ENCODE measurements around the gene TOMM7.
"Not testable (repeated sequence)": the region's sequence is repeated elsewhere in the genome, so short reads cannot be mapped to it uniquely, and the experiment has no call there.

The TOMM7 gene

DNA sequence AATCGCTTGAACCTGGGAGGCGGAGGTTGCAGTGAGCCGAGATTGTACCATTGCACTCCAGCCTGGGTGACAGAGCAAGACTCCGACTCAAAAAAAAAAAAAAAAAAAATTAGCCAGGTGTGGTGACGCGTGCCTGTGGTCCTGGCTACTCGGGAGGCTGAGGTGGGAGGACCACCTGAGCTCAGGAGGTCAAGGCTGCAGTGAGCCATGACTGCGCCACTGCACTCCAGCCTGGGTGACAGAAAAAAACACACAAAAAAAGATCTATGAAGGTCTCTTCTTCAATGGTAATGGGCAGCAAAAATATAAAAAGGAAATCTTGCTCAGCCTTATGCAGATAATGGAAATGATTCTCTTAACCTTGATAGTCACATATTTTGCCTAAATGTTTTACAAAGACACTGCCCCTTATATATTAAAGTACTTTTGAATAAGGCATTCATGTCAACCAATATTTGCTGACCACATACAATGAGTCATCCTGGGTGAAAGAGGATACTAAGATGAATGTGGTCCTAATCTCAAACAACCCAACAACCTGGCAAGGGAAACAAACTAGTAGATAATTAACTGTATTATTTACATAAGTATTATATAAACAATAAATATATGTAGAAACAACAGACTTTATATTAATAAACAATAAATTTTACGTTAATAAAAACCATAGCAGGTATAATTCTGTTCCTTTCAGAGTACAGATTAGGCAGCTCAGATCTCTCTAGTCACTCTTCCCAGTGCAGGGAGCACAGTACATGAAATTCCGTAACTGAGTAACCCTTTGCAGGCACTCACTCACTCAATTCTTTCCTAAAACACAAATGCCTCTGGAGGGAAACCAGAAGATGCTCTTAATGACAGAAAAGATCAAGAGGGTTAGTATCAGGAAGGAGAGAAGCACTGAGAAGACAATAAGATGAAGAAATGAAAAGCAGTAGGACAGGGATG is 8.1 kb downstream of the TOMM7 start:
- DNase-seq = peak; percentile 37

DNA sequence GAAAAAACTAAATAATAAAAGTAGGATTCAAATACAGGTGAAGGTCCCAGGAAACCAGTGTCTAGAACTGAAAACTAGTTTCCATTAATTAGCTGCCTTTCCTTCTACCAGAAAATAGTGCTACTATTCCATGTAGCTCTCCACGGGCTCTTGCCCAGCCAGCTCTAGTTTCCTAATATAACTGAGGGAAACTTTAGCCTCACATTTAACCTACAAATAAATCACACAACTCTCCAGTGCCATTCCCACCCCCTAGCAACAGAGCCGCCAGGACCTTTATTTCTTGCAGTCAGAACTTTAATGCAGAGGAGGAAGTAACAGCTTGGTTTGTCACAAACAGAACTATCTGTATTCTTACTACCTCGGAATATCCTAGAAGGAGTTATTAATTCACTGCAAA is 10.3 kb downstream of the TOMM7 start:
- no peak for DNase-seq

DNA sequence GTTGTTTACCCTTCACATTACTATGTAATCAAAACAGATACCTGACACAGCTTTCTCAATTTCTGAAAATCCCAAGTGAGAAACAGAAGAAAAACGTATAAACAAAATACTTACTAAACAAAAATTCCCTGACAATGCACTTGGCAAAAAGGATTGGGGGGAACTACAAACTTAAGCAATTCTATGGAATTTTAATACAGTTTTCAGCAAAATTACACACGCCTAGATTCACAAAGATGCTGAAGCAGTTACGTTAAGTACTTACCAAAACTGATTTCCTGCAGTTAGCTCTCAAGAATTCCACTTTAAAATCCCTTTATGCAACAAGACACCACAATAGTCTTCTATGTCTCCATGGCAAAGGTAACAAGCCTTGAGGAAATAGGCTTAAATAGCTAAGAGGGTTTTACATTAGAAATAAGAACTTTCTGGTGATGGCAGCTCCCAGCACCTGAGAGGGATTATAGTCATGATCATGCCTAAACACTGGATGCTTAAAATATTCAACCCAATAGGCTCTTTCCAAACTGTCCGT is 10.8 kb downstream of the TOMM7 start:
- DNase-seq = no peak

DNA sequence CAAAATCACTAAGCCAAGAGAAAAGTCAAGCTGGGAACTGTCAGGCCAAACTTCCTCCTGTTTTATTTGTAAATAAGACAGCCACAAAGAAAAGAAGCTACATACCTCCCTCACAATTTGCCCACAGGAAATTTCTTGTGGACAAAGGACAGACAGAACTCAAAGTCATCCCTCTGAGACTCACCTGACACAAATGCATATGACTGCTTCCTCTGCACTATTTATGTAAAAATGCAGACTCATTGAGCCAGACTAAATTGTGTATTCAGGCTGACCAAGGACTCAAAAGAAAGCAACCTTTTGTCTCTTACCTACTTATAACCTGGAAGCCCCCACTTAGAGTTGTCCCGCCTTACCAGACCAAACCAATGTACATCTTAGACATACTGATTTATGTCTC is 11.8 kb downstream of the TOMM7 start:
- DNase-seq = no peak

DNA sequence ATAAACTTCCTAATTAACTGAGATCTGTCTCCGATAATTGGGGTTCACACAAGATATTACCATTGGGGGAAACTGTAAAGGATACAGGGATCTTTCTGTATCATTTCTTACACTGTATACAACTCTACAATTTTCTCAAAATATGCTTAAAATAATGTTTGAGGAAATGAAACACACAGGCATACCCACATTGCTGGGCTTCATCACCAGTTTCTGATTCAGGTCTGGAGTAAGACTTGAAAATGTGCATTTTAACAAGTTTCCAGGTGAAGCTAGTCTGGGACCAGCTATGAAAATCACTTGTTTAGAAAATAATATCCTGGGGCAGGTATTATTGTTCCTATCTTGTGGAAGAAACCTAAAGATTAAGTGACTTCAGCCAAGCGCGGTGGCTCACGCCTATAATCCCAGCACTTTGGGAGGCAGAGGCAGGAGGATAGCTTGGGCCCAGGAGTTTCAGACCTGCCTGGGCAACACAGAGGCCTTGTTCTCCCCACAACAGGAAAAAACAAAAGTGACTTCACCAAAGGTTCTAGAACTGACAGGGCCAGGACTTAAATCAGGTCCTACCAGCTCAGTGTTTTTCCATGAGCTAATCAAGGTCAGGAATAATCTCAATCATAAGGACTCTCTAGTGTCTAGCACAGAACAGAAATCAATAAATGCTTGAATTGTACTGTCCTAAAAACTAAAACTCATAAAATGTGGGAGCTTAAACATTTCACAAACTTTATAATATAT is 12.6 kb downstream of the TOMM7 start:
- no peak for DNase-seq

DNA sequence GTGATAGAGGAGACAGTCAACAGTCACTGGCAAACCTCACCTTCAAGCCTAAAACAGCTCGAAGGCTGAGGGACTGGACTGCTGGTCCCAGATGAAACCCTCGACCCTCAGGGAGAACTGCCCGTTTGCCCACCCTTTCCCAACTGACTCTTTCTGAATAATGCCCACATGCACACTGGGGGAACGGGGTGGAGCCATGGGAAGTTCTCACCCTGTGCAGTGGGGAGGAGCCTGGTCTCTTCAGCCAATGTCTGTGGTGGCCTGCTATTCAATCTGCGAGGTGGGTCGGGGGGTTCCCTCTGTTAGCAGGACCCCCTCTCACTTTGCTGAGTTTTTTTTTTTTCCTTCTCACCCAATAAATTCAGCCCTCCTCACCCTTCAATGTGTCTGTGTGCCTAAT is 14.5 kb downstream of the TOMM7 start:
- no peak for DNase-seq

DNA sequence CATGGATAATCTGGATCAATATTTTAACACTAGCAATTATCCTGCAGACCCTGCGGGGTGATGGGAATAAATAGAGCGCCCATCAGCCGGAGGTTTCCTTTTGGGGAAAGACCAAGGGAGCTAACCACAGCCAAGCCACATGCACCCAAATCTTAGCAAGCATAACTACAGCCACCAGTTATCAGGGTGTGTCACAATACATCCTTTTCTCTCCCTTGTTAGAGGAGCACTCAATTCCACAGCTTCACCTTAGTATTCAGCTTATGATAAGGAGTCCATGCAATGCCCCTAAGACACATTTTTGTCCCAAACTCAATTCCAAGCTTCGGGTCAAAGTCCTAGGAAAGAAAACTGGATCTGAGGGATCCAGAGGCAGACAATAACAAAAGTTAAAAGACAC is 15.9 kb downstream of the TOMM7 start:
- no peak for DNase-seq

- DNase-seq = no peak
Observed at GRCh38 chr7:22805227-22805626, 17.4 kb downstream of the TOMM7 start.

GRCh38 chr7:22802831-22803230 is 19.8 kb downstream of the TOMM7 start:
- DNase-seq = not testable (repeated sequence)

GRCh38 chr7:22802426-22802825 is 20.2 kb downstream of the TOMM7 start:
- no peak for DNase-seq

DNA sequence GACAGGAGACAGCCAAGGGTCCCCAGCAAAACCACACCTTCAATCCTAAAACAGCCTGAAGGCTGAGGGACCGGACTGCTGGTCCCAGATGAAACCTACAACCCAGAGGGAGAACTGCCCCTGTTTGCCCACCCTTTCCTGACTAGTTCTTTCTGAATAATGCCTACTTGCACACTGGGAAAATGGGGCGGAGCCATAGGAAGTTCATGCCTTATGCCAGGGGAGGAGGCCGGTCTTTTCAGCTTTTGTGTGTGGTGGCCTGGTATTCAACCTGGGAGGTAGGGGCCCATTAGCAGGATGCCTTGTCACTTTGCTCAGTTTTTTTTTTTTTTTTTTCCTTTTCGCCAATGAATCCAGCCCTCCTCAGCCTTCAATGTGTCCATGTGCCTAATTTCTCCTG is 20.7 kb downstream of the TOMM7 start:
- DNase-seq = no peak

GRCh38 chr7:22799633-22800032 is 23.0 kb downstream of the TOMM7 start:
- no peak for DNase-seq

- DNase-seq = no peak
Observed at GRCh38 chr7:22793593-22794462, 28.8 kb downstream of the TOMM7 start.

DNA sequence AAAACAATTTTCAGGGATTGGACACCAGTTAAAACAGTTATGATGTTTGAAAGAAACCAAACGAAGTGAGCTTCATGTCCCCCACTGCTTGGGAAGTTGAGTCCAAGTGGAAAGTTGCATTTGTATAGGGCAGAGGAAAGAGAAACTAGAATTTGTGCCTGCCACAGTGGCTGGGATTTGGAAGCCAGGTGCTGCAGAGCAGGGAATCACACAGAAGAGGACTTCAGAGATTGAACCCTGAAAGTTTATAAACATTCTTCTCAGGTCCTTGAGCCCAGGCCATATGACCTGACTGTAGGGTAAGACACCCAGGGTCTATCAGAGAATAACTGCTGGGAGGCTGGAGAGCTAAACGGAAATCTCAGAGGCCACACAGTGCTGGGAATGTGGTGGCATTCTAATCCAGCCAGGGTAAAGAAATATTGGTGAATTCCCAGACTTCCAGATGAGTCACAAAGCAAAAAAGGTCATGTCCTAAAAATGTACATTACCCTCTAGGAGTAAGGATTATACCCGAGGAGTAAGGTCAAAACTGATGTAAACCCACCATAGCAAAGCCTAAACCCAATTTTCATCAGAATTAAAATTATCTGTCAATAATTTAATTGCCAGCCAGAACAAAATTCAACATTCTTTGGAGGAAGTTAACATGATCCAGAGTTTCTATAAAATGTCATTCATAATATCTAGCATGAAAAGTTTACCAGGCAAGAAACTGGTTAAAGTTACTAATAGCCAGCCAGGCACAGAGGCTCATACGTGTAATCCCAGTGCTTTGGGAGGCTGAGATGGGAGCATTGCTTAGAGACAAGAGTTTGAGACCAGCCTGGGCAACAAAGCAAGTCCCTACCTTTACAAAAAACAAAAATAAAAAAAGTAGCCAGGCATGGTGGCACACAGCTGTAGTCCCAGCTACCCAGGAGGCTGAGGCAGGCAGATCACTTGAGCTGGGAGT is 31.2 kb downstream of the TOMM7 start:
- peak; percentile 44 for DNase-seq

- not testable (repeated sequence) for DNase-seq
Observed at GRCh38 chr7:22790640-22791039, 32.0 kb downstream of the TOMM7 start.

DNA sequence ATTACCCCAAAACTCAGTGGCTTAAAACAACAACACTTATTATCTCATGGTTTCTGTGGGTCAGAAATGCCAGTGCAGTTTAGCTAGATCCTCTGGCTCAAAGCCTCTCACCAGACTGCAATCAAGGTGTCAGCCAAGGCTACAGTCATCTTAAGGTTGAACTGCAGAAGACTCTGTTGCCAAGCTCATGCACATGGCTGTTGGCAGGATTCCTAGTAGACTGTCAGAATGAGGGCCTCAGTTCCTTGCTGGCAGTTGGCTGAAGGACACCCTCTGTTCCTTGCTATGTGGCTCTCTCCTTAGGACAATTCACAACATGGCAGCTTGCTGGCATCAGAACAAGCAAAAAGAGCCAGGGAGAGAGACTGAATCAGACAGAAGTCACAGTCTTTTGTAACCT is 34.7 kb downstream of the TOMM7 start:
- no peak for DNase-seq

DNA sequence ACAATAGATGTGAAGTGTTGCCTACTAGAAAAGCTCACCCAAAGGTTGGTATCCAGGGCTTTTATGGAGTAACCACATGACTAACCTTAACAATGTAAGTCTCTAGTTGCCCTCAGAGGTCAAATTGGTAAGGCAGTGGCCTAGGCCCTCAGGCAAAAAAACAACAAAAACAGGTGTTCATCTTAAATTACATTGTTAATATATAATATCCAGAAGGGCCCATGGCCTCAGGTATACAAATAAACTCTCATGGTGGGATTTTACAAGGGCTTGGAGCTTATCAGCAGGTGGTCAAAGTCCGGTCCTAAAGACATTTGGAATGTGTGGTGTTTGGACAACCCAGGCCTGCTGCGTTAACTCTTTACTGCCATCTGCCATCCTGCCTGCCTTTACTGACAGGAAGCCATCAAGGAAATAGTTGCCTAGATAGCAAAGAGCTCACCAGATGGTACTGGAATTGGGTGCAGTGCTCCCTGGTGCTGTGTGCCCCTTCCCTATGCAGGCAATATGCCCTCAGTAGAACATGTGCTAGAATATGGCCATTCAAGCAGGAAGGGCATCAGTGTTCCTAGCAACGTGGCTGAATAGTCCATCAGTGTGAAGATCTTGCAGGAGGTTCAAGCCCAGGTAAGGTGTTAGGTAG is 36.2 kb downstream of the TOMM7 start:
- DNase-seq = no peak

- DNase-seq = no peak
Observed at GRCh38 chr7:22784346-22784745, 38.3 kb downstream of the TOMM7 start.

DNA sequence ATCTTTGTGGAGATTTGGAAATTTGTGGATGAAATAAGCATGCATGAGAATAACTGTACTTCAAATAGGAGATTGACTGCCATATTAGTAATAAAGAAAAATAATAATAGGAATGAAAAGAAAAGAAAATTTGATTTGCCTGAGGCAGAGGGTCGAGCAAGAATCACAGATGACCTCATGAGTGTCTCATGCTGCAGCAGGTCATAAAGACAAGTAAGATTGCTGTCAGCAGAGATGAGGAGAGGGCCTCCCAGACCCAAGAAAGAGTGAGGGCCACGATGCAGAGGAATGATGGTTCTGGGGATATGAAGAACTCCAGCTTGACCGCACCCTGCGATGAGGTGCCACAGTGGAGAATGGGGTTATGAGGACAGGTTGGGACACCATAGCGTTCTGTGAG is 39.2 kb downstream of the TOMM7 start:
- DNase-seq = no peak

DNA sequence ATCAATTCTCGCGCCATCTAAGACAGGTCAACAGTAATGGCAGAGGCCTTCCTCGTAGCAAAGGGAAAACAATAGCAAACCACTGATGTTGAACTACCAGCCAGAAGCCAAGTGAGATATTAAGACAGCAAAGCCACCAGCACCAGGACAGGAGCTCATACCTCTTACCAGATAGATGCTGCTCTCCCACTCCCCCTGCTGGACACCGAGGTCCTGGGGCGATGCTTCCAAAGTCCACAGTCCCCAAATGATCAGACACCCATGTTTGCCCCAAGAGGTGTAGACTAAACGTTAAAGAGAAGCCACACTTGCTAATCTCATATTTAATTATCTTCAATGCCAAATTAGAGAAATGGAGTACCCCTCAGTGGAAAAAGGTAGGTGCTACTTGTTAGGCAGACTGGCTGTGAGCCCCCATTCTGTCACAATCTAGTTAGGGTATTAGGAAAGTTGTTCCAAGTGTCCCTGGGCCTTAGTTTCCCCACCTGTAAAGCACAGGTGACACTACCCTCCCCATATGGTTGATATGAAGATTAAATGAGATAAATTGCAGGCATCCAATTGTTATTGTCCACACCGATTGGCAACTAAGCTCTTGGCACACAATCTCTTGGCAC is 39.9 kb downstream of the TOMM7 start:
- peak; percentile 40 for DNase-seq

Data from fibroblast of upper back skin (primary cell).